Uterus (tissue), 2 donors: ENCODE measurements around the gene TCF12.

ENCODE experiments used
- CTCF ChIP-seq, 4 experiments: fragments of 200-600 bp in 2 of 4; fragments of 450-650 bp in 2 of 4; sonication (generic) in 2 of 4; IDR thresholded peaks; one replicate each; pipeline ENCODE4 v1.5.1; 2016 to 2019; ENCODE audit warnings: antibody characterized with exemption in 4 of 4, mild to moderate bottlenecking in 2 of 4, moderate library complexity in 1 of 4
- POLR2A ChIP-seq, 2 donors: fragments of 450-650 bp; IDR thresholded peaks; one replicate each; pipeline ENCODE4 v1.6.1; 2016; ENCODE audit warnings: antibody characterized with exemption in 2 of 2, mild to moderate bottlenecking in 1 of 2, moderate library complexity in 1 of 2

GRCh38 chr15:56956538-56956937 lies 38.1 kb downstream of the TCF12 start:
- TF ChIP-seq CTCF (IDR thresholded peaks at IDR 0.05) (no peak), POLR2A (IDR thresholded peaks at IDR 0.05) (no peak)
